Stimulated activated CD4-positive, alpha-beta T cell treated with anti-CD3 and anti-CD28 coated beads, TNF-alpha, amount 100 ng/mL, for 48 hours (primary cell): Measurements from ENCODE around the gene MED15.
"Not testable (repeated sequence)": the region's sequence is repeated elsewhere in the genome, so short reads cannot be mapped to it uniquely, and the experiment has no call there.

ENCODE experiments used
- DNase-seq, 3 donors: peaks; one replicate each; pipeline ENCODE4 v3.0.0-alpha.2; 2020; ENCODE audit warnings: low read depth in 3 of 3

The MED15 gene

GRCh38 chr22:20582520-20583361 is 75.3 kb downstream of the MED15 start:
- no peak for DNase-seq

- no peak for DNase-seq
Measured at GRCh38 chr22:20583471-20583922, 76.1 kb downstream of the MED15 start.

GRCh38 chr22:20584029-20584871 is 76.8 kb downstream of the MED15 start:
- DNase-seq = no peak

GRCh38 chr22:20584872-20585638 is 77.6 kb downstream of the MED15 start:
- DNase-seq = no peak

GRCh38 chr22:20585639-20586402 is 78.4 kb downstream of the MED15 start:
- DNase-seq = no peak

GRCh38 chr22:20586403-20586745 is 79.0 kb downstream of the MED15 start:
- no peak for DNase-seq

- DNase-seq = no peak
Measured at GRCh38 chr22:20587206-20587958, 80.0 kb downstream of the MED15 start.

- DNase-seq = no peak
Measured at GRCh38 chr22:20588092-20588842, 80.9 kb downstream of the MED15 start.

- DNase-seq = no peak
Measured at GRCh38 chr22:20588843-20589581, 81.6 kb downstream of the MED15 start.

- no peak for DNase-seq
Measured at GRCh38 chr22:20589614-20590476, 82.4 kb downstream of the MED15 start.

GRCh38 chr22:20590477-20591294 is 83.3 kb downstream of the MED15 start:
- DNase-seq = no peak

GRCh38 chr22:20591295-20591645 is 83.9 kb downstream of the MED15 start:
- no peak for DNase-seq

- DNase-seq = no peak
Measured at GRCh38 chr22:20591660-20592310, 84.4 kb downstream of the MED15 start.

GRCh38 chr22:20594038-20594437 is 86.6 kb downstream of the MED15 start:
- not testable (repeated sequence) for DNase-seq

- not testable (repeated sequence) for DNase-seq
Measured at GRCh38 chr22:20594486-20594885, 87.1 kb downstream of the MED15 start.

GRCh38 chr22:20595461-20595860 is 88.1 kb downstream of the MED15 start:
- no peak for DNase-seq

GRCh38 chr22:20599117-20599516 is 91.7 kb downstream of the MED15 start:
- no peak for DNase-seq
